ENCODE data around the gene LAMA5.

DNA sequence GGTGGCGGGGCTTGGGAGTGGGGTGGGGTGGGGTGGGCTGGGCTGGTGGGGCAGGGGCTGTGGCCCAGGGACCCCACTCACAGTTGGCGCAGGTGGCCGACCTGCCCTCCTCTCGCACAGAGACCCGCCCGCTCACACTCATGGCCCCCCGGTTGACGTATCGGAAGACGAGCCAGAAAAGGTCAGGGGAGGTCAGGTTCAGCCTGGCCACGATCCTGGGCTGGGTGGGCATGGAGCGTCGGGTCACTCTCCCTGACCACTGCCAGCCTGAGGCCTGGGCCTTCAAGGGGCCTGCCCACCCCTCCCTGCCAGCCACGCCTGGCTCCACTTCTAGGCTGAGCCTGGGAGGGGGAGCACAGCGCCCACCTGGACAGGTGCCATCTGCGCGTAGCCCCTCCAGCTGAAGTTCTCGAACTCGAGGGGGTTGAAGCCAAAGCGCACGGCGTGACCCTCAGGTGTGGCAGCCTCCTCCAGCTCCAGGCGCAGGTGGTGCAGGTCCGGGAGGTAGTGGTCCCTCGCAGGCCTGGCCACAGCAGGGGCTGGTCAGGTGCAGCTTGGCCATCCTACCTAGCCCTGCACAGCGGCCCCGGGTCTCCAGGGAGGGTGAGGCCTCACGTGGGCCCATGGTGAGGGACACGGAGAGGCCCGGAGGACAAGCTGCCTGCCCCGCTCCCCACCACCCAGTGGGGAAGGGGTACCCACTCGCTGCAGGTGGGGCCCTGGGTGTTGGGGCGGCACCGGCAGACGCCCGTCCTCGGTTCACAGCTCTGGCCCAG, 33.1 kb downstream of the LAMA5 start:
- TF ChIP-seq, protein P1, sequence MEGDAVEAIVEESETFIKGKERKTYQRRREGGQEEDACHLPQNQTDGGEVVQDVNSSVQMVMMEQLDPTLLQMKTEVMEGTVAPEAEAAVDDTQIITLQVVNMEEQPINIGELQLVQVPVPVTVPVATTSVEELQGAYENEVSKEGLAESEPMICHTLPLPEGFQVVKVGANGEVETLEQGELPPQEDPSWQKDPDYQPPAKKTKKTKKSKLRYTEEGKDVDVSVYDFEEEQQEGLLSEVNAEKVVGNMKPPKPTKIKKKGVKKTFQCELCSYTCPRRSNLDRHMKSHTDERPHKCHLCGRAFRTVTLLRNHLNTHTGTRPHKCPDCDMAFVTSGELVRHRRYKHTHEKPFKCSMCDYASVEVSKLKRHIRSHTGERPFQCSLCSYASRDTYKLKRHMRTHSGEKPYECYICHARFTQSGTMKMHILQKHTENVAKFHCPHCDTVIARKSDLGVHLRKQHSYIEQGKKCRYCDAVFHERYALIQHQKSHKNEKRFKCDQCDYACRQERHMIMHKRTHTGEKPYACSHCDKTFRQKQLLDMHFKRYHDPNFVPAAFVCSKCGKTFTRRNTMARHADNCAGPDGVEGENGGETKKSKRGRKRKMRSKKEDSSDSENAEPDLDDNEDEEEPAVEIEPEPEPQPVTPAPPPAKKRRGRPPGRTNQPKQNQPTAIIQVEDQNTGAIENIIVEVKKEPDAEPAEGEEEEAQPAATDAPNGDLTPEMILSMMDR (optimal IDR thresholded peaks at IDR 0.05 in 1 of 3, IDR thresholded peaks at IDR 0.05 in 1 of 3, conservative IDR thresholded peaks at IDR 0.05 in 1 of 3; ENCODE audit: extremely low read depth in 1 of 3, insufficient read depth in 2 of 3, low read length in 3 of 3), result no peak
- TF ChIP-seq EZH2 (IDR thresholded peaks at IDR 0.05; ENCODE audit: low read length), result no peak

Measured in keratinocyte (primary cell).